ENCODE results near the gene RASA1. TPM values are rescaled to one million over a fixed set of nuclear protein-coding genes. Genes with fewer than 3 reads are reported as not detected.
A peak's percentile ranks its signal among the peaks of the same experiment; 100 is the strongest.

The RASA1 gene
- total and polyA plus RNA-seq, 7 experiments from 2014 or later = 5.9 to 30.7 (median 24.9) TPM

DNA sequence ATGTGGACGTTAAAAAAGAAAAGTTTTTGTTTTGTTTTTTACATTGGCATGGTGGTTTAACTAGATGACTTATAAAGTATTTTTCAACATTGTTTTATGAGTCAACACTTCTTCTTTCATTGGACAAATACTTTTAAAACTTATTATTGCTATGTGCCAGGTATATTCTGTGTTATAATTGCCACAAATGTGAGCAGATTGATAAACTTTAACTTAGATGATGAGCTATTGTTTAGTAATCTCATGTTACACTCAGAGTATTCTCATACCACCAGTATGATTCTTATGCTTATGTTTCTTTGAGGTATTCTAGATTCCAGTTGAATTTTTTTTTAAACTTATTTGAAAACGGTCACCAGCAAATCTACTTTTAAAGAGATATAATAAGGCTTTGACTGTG lies 60.3 kb downstream of the RASA1 start:
- Mint-ChIP-seq H3K4me3 (no peak overlapping the region), H3K27me3 (no peaks in the 10 kb centered on the region), H3K4me1 (peaks cover 27 to 80% (median 55%) of the 10 kb centered on the region in 7 donors), H3K9me3 (peaks cover 0 to 2% (median 0%) of the 10 kb centered on the region in 11 donors), H3K27ac (peak overlapping the region in 5 of 9 donors; percentile 5 to 82 (median 54)), H3K36me3 (peaks cover 0 to 15% (median 9%) of the 10 kb centered on the region in 5 donors)
- Histone ChIP-seq H3K27me3 (ENCODE audit: control insufficient read depth in 2 of 2, insufficient read depth in 2 of 2, low read length in 2 of 2) (no peaks in the 10 kb centered on the region), H3K36me3 (ENCODE audit: control insufficient read depth in 2 of 3, insufficient read depth in 3 of 3, low read length in 3 of 3) (peaks cover 0 to under 1% (median 0%) of the 10 kb centered on the region in 3 experiments), H3K4me3 (ENCODE audit: low read length) (no peak overlapping the region), H3K4me1 (ENCODE audit: control insufficient read depth in 2 of 2, insufficient read depth in 2 of 2, low read length in 2 of 2) (peaks cover 0 to 15% of the 10 kb centered on the region in 2 donors), H3K9me3 (ENCODE audit: control insufficient read depth in 2 of 3, low read length in 3 of 3) (no peaks in the 10 kb centered on the region), H3K27ac (ENCODE audit: low read depth, low read length) (no peak overlapping the region)
- ChIA-PET POLR2A (interaction anchor here (0.6 kb wide), 1 partner anchor 12 kb away, joined by 3 read pairs; no protein-coding TSS in a partner anchor), CTCF (no interaction called here)
- ATAC-seq (no peak), DNase-seq (no peak)
- intact Hi-C loops (cut with micrococcal nuclease) = no loop called here

GRCh38 chr5:87329114-87329513 lies 61.4 kb downstream of the RASA1 start:
- H3K4me3 Mint-ChIP-seq = no peak overlapping the region
- H3K27ac Mint-ChIP-seq = peak overlapping the region in 3 of 9 donors; percentile 52 to 76 (median 65)
- Histone ChIP-seq H3K4me3 (ENCODE audit: low read length) (no peak overlapping the region), H3K36me3 (ENCODE audit: control insufficient read depth in 2 of 3, insufficient read depth in 3 of 3, low read length in 3 of 3) (peaks cover 0 to 5% (median 3%) of the 10 kb centered on the region in 3 experiments), H3K9me3 (ENCODE audit: control insufficient read depth in 2 of 3, low read length in 3 of 3) (no peaks in the 10 kb centered on the region), H3K4me1 (ENCODE audit: control insufficient read depth in 2 of 2, insufficient read depth in 2 of 2, low read length in 2 of 2) (peaks cover 0 to 4% of the 10 kb centered on the region in 2 donors), H3K27me3 (ENCODE audit: control insufficient read depth in 2 of 2, insufficient read depth in 2 of 2, low read length in 2 of 2) (no peaks in the 10 kb centered on the region), H3K27ac (ENCODE audit: low read depth, low read length) (no peak overlapping the region)
- POLR2A ChIA-PET = no interaction called here
- no peaks in the 10 kb centered on the region for H3K27me3 Mint-ChIP-seq
- CTCF ChIA-PET = no interaction called here
- intact Hi-C loops (cut with micrococcal nuclease) = no loop called here
- H3K9me3 Mint-ChIP-seq = peaks cover 0 to 2% (median 0%) of the 10 kb centered on the region in 11 donors
- no peak for DNase-seq
- peaks cover 0 to 25% (median 15%) of the 10 kb centered on the region in 5 donors for H3K36me3 Mint-ChIP-seq
- peaks cover 21 to 72% (median 44%) of the 10 kb centered on the region in 7 donors for H3K4me1 Mint-ChIP-seq
- ATAC-seq = no peak

DNA sequence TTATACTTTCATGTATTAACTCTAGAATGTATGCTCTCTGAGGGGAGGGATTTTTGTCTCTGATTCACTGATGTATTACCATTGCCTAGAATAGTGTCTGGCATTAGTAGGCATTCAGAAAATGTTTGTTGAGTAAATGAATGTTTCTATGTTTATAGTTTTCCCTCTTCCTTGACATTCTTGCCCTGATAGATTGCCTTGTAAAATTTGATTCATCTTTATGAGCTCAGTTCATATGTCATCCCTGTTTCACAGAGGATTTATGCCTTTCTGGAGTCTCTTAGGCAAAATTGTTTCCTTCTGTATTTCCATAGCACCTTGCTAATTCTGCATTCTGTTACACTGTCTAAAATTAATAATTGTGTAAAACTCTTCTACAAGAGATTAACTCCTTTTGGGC lies 72.3 kb downstream of the RASA1 start:
- peak overlapping the region in 5 of 10 donors; percentile 56 to 79 (median 75) for H3K4me3 Mint-ChIP-seq

DNA sequence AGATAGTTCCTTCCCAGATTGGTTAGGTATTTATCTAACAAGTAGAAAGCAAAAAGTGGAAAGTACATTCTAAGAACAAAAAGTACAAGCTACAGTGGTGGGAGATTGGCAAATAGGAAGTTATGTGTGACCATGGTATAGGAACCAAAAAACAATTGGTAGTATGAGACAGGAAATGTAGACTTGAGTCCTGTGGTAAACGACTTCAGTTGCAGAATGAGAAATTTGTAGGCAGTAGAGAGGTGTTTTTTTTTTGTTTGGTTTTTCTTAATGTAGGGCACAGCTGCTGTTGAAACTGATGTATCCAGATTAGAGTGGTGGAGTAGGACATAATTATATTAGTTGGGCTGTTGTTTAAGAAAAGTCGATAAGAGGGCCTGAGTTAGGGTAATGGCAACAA lies 73.0 kb downstream of the RASA1 start:
- ATAC-seq (peak; percentile 93), DNase-seq (peak in 7 of 9 donors; percentile 8 to 77 (median 55))
- POLR2A ChIA-PET = interaction anchor here (0.5 to 1.8 kb wide), 3 partner anchors 19 to 72 kb away, joined by 3 to 6 read pairs (median 4); partner anchors contain the start of gene RASA1
- Histone ChIP-seq H3K36me3 (ENCODE audit: control insufficient read depth in 2 of 3, insufficient read depth in 3 of 3, low read length in 3 of 3) (peaks cover 0 to 4% (median 0%) of the 10 kb centered on the region in 3 experiments), H3K27me3 (ENCODE audit: control insufficient read depth in 2 of 2, insufficient read depth in 2 of 2, low read length in 2 of 2) (no peaks in the 10 kb centered on the region), H3K4me1 (ENCODE audit: control insufficient read depth in 2 of 2, insufficient read depth in 2 of 2, low read length in 2 of 2) (peaks cover 6 to 8% of the 10 kb centered on the region in 2 donors), H3K9me3 (ENCODE audit: control insufficient read depth in 2 of 3, low read length in 3 of 3) (no peaks in the 10 kb centered on the region), H3K27ac (ENCODE audit: low read depth, low read length) (peak overlapping the region; percentile 54), H3K4me3 (ENCODE audit: low read length) (no peak overlapping the region)
- Mint-ChIP-seq H3K36me3 (peaks cover 12 to 43% (median 36%) of the 10 kb centered on the region in 5 donors), H3K27me3 (no peaks in the 10 kb centered on the region), H3K4me3 (peak overlapping the region; percentile 2 to 81 (median 70)), H3K27ac (peak overlapping the region; percentile 72 to 95 (median 85)), H3K9me3 (peaks cover 0 to 11% (median 0%) of the 10 kb centered on the region in 11 donors), H3K4me1 (peaks cover 14 to 39% (median 30%) of the 10 kb centered on the region in 7 donors)
- CTCF ChIA-PET = no interaction called here
- intact Hi-C loops (cut with micrococcal nuclease) = loop anchor here (1.0 to 5.0 kb wide), 8 partner anchors 32 to 423 kb away; partner anchors contain the start of gene RASA1 (in 1 of the 2)

More for the DNA sequence above, 72.3 kb downstream of the RASA1 start:
- peaks cover 16 to 47% (median 40%) of the 10 kb centered on the region in 5 donors for H3K36me3 Mint-ChIP-seq
- Histone ChIP-seq H3K4me1 (ENCODE audit: control insufficient read depth in 2 of 2, insufficient read depth in 2 of 2, low read length in 2 of 2) (peaks cover 6 to 8% of the 10 kb centered on the region in 2 donors), H3K36me3 (ENCODE audit: control insufficient read depth in 2 of 3, insufficient read depth in 3 of 3, low read length in 3 of 3) (peaks cover 0 to 4% (median 0%) of the 10 kb centered on the region in 3 experiments), H3K4me3 (ENCODE audit: low read length) (no peak overlapping the region), H3K27ac (ENCODE audit: low read depth, low read length) (peak overlapping the region; percentile 54), H3K27me3 (ENCODE audit: control insufficient read depth in 2 of 2, insufficient read depth in 2 of 2, low read length in 2 of 2) (no peaks in the 10 kb centered on the region), H3K9me3 (ENCODE audit: control insufficient read depth in 2 of 3, low read length in 3 of 3) (no peaks in the 10 kb centered on the region)
- intact Hi-C loops (cut with micrococcal nuclease) = loop anchor here (1.0 to 5.0 kb wide), 8 partner anchors 31 to 423 kb away; partner anchors contain the start of gene RASA1 (in 1 of the 2)
- H3K9me3 Mint-ChIP-seq = peaks cover 0 to 11% (median 0%) of the 10 kb centered on the region in 11 donors
- no peak for ATAC-seq
- POLR2A ChIA-PET = interaction anchor here (0.8 to 1.8 kb wide), 3 partner anchors 10 to 72 kb away, joined by 3 to 6 read pairs (median 4); partner anchors contain the start of gene RASA1
- CTCF ChIA-PET = no interaction called here
- peaks cover 14 to 39% (median 30%) of the 10 kb centered on the region in 7 donors for H3K4me1 Mint-ChIP-seq
- peak overlapping the region in 8 of 9 donors; percentile 72 to 95 (median 86) for H3K27ac Mint-ChIP-seq
- no peaks in the 10 kb centered on the region for H3K27me3 Mint-ChIP-seq
- DNase-seq = no peak

DNA sequence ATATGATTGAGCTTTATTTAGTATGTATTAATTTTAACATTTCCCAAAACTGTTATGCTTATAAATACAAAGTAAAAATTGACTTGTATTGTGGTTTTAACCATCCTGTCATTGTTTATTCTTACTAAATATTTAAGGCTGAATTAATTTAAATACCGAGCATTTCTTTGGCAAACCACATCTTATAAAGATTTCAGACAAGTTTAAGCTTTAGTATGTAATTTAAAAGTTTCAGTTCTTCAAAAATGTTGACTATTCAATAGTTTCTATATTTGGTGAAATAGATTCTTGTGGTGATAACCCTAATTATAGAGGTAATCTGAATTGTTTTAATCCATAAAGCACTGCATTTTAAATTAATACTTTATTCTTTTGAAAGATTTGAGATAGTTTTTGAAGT lies 79.6 kb downstream of the RASA1 start:
- CTCF ChIA-PET = interaction anchor here (0.8 kb wide), 1 partner anchor 53 kb away, joined by 4 read pairs; no protein-coding TSS in a partner anchor
- Histone ChIP-seq H3K4me3 (ENCODE audit: low read length) (no peak overlapping the region), H3K36me3 (ENCODE audit: control insufficient read depth in 2 of 3, insufficient read depth in 3 of 3, low read length in 3 of 3) (peaks cover 0 to 4% (median 0%) of the 10 kb centered on the region in 3 experiments), H3K27me3 (ENCODE audit: control insufficient read depth in 2 of 2, insufficient read depth in 2 of 2, low read length in 2 of 2) (no peaks in the 10 kb centered on the region), H3K9me3 (ENCODE audit: control insufficient read depth in 2 of 3, low read length in 3 of 3) (no peaks in the 10 kb centered on the region), H3K27ac (ENCODE audit: low read depth, low read length) (no peak overlapping the region), H3K4me1 (ENCODE audit: control insufficient read depth in 2 of 2, insufficient read depth in 2 of 2, low read length in 2 of 2) (no peaks in the 10 kb centered on the region)
- H3K36me3 Mint-ChIP-seq = peaks cover 12 to 33% (median 20%) of the 10 kb centered on the region in 5 donors
- POLR2A ChIA-PET = no interaction called here
- ATAC-seq (no peak), DNase-seq (no peak)
- no peak overlapping the region for H3K27ac Mint-ChIP-seq
- intact Hi-C loops (cut with micrococcal nuclease) = loop anchor here in 1 of 2 donors (2.0 kb wide), 1 partner anchor 18 kb away; no protein-coding TSS in a partner anchor
- H3K4me3 Mint-ChIP-seq = no peak overlapping the region
- H3K4me1 Mint-ChIP-seq = peaks cover 3 to 30% (median 18%) of the 10 kb centered on the region in 7 donors
- H3K9me3 Mint-ChIP-seq = peaks cover 0 to 11% (median 0%) of the 10 kb centered on the region in 11 donors
- no peaks in the 10 kb centered on the region for H3K27me3 Mint-ChIP-seq

- no peak overlapping the region for H3K27ac ChIP-seq (ENCODE audit: low read depth, low read length)
- Mint-ChIP-seq H3K27ac (no peak overlapping the region), H3K4me1 (peaks cover 3 to 26% (median 18%) of the 10 kb centered on the region in 7 donors), H3K9me3 (peaks cover 0 to 11% (median 0%) of the 10 kb centered on the region in 11 donors), H3K27me3 (no peaks in the 10 kb centered on the region), H3K4me3 (no peak overlapping the region), H3K36me3 (peaks cover 12 to 29% (median 18%) of the 10 kb centered on the region in 5 donors)
- ATAC-seq = no peak
- H3K4me1 ChIP-seq (ENCODE audit: control insufficient read depth in 2 of 2, insufficient read depth in 2 of 2, low read length in 2 of 2) = no peaks in the 10 kb centered on the region
- H3K27me3 ChIP-seq (ENCODE audit: control insufficient read depth in 2 of 2, insufficient read depth in 2 of 2, low read length in 2 of 2) = no peaks in the 10 kb centered on the region
- H3K36me3 ChIP-seq (ENCODE audit: control insufficient read depth in 2 of 3, insufficient read depth in 3 of 3, low read length in 3 of 3) = peaks cover 0 to 4% (median 0%) of the 10 kb centered on the region in 3 experiments
- no peaks in the 10 kb centered on the region for H3K9me3 ChIP-seq (ENCODE audit: control insufficient read depth in 2 of 3, low read length in 3 of 3)
- POLR2A ChIA-PET = no interaction called here
- DNase-seq = no peak
- intact Hi-C loops (cut with micrococcal nuclease) = loop anchor here in 1 of 2 donors (2.0 kb wide), 1 partner anchor 17 kb away; no protein-coding TSS in a partner anchor
- CTCF ChIA-PET = interaction anchor here (0.8 kb wide), 1 partner anchor 52 kb away, joined by 4 read pairs; no protein-coding TSS in a partner anchor
- no peak overlapping the region for H3K4me3 ChIP-seq (ENCODE audit: low read length)
Measured at GRCh38 chr5:87347841-87348240, 80.2 kb downstream of the RASA1 start.
